ENCODE measurements around the gene PRXL2A. TPM values are rescaled to one million over a fixed set of nuclear protein-coding genes. Genes with fewer than 3 reads are reported as not detected.

Gene PRXL2A
- total RNA-seq, 1 donor from 2014 or later: 52.9 TPM

- no peaks in the 10 kb centered on the region for H3K27me3 ChIP-seq
- TF ChIP-seq CTCF (IDR thresholded peaks at IDR 0.05): no peak
- H3K27ac ChIP-seq: no peak overlapping the region
- H3K4me1 ChIP-seq: no peaks in the 10 kb centered on the region
- DNase-seq (peak; percentile 83), ATAC-seq (peak; percentile 97)
- intact Hi-C loops (cut with DNase I): no loop called here
- no peaks in the 10 kb centered on the region for H3K9me3 ChIP-seq
- H3K36me3 ChIP-seq: peaks cover 28% of the 10 kb centered on the region
- no peak overlapping the region for H3K4me3 ChIP-seq
Measured at GRCh38 chr10:80429521-80429973, 21.2 kb downstream of the PRXL2A start.

- Histone ChIP-seq H3K9me3 (no peaks in the 10 kb centered on the region), H3K36me3 (peaks cover 15% of the 10 kb centered on the region), H3K27ac (no peak overlapping the region), H3K4me3 (no peak overlapping the region), H3K27me3 (no peaks in the 10 kb centered on the region), H3K4me1 (no peaks in the 10 kb centered on the region)
- no peak for DNase-seq
- intact Hi-C loops (cut with DNase I): no loop called here
- TF ChIP-seq CTCF (IDR thresholded peaks at IDR 0.05): no peak
- no peak for ATAC-seq
Measured at GRCh38 chr10:80433134-80433533, 24.8 kb downstream of the PRXL2A start.

- no peak for DNase-seq
- Histone ChIP-seq H3K9me3 (no peaks in the 10 kb centered on the region), H3K27ac (no peak overlapping the region), H3K4me3 (no peak overlapping the region), H3K36me3 (peaks cover 8% of the 10 kb centered on the region), H3K4me1 (no peaks in the 10 kb centered on the region), H3K27me3 (no peaks in the 10 kb centered on the region)
- intact Hi-C loops (cut with DNase I): no loop called here
- no peak for ATAC-seq
- TF ChIP-seq CTCF (IDR thresholded peaks at IDR 0.05): no peak
Measured at GRCh38 chr10:80436446-80437098, 28.2 kb downstream of the PRXL2A start.

- H3K27ac ChIP-seq: no peak overlapping the region
- H3K4me1 ChIP-seq: no peaks in the 10 kb centered on the region
Measured at GRCh38 chr10:80437227-80437626, 28.9 kb downstream of the PRXL2A start.

GRCh38 chr10:80441831-80442230, 33.5 kb downstream of the PRXL2A start:
- DNase-seq (no peak), ATAC-seq (no peak)
- Histone ChIP-seq H3K27ac (no peak overlapping the region), H3K4me3 (no peak overlapping the region), H3K9me3 (no peaks in the 10 kb centered on the region), H3K36me3 (no peaks in the 10 kb centered on the region), H3K4me1 (peaks cover 14% of the 10 kb centered on the region), H3K27me3 (no peaks in the 10 kb centered on the region)
- no peak for TF ChIP-seq CTCF (IDR thresholded peaks at IDR 0.05)
- intact Hi-C loops (cut with DNase I): no loop called here

More at GRCh38 chr10:80437227-80437626, 28.9 kb downstream of the PRXL2A start:
- H3K27me3 ChIP-seq: no peaks in the 10 kb centered on the region
- ATAC-seq (no peak), DNase-seq (no peak)
- no peaks in the 10 kb centered on the region for H3K9me3 ChIP-seq
- H3K4me3 ChIP-seq: no peak overlapping the region
- no peak for TF ChIP-seq CTCF (IDR thresholded peaks at IDR 0.05)
- peaks cover 2% of the 10 kb centered on the region for H3K36me3 ChIP-seq
- intact Hi-C loops (cut with DNase I): no loop called here
